ENCODE results near the gene ISOC1.

ISOC1 gene

DNA sequence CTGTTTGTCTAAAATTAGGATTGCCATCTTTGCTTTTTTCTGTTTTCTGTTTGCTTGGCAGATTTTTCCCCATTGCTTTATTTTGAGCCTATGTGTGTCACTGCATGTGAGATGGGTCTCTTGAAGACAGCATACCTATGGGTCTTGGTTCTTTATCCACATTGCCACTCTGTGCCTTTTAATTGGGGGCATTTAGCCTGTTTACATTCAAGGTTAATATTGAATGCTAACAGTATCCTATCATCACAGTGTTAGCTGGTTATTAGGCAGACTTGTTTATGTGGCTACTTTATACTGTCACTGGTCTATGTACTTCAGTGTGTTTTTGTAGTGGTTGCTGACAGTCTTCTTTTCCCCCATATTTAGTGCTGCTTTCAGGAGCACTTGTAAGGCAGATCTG, 67.3 kb downstream of the ISOC1 start:
- ChIA-PET CTCF (no interaction called here), POLR2A (ENCODE audit: low non-redundant PET) (no interaction called here)
- TF ChIP-seq, protein P1, sequence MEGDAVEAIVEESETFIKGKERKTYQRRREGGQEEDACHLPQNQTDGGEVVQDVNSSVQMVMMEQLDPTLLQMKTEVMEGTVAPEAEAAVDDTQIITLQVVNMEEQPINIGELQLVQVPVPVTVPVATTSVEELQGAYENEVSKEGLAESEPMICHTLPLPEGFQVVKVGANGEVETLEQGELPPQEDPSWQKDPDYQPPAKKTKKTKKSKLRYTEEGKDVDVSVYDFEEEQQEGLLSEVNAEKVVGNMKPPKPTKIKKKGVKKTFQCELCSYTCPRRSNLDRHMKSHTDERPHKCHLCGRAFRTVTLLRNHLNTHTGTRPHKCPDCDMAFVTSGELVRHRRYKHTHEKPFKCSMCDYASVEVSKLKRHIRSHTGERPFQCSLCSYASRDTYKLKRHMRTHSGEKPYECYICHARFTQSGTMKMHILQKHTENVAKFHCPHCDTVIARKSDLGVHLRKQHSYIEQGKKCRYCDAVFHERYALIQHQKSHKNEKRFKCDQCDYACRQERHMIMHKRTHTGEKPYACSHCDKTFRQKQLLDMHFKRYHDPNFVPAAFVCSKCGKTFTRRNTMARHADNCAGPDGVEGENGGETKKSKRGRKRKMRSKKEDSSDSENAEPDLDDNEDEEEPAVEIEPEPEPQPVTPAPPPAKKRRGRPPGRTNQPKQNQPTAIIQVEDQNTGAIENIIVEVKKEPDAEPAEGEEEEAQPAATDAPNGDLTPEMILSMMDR (conservative IDR thresholded peaks at IDR 0.05; ENCODE audit: low read depth): no peak
- DNase-seq (ENCODE audit: low spot score): no peak
- H3K27ac ChIP-seq: no peak overlapping the region
